HCT116 (cell line): ENCODE data around the gene ANXA6. TPM values are rescaled to one million over a fixed set of nuclear protein-coding genes. Genes with fewer than 3 reads are reported as not detected.

Source experiments
- ATAC-seq: fragments of 200-7000 bp; cut with Tn5 transposase; 2 replicates; pipeline ENCODE4 v1.9.1; 2020; ENCODE audit warnings: mild to moderate bottlenecking, moderate library complexity
- BruUV-seq: library from RNA; stranded (reverse); fragments of 400-500 nt; replicated peaks from 2 replicates; lab custom pipeline; 2021; lab: Mats Ljungman, UMichigan
- CTCF ChIA-PET: fragments of 300-600 bp; sonication (Branson Sonifier 250); formaldehyde crosslinking; loops from one replicate; lab custom pipeline; 2021; ENCODE audit warnings: antibody characterized with exemption; lab: Charles Lee
- POLR2A ChIA-PET: fragments of 300-600, 350-600 bp; sonication (Branson Sonifier 250); formaldehyde crosslinking; loops from one replicate; lab custom pipeline; 2021; ENCODE audit warnings: antibody characterized with exemption; lab: Charles Lee
- RAD21 ChIA-PET, 2 experiments: fragments of 300-600 bp; sonication (Branson Sonifier 250); formaldehyde crosslinking; loops; one replicate each; lab custom pipeline; 2023; ENCODE audit warnings: low total read pairs in 2 of 2; ENCODE audit not compliant: uncharacterized antibody in 2 of 2, unreplicated experiment in 2 of 2, low non-redundant PET in 1 of 2; lab: Charles Lee
- DNase-seq: peaks from one replicate; pipeline ENCODE4 v3.0.0-alpha.2; 2010; ENCODE audit warnings: low read depth, low spot score
- H2AFZ ChIP-seq: fragments of 200-600 bp; shearing (Covaris generic), sonication (generic); 2 replicates; pipeline ENCODE4 v1.6.1; 2017; ENCODE audit warnings: low read depth, mixed run types, mixed read lengths, antibody characterized with exemption, low read length; ENCODE audit not compliant: poor library complexity, severe bottlenecking
- H3K27ac ChIP-seq: 2 replicates; pipeline ENCODE4 v1.5.1; 2012; ENCODE audit warnings: low read depth, low read length
- H3K27me3 ChIP-seq: fragments of 200-600 bp; sonication (generic); 2 replicates; pipeline ENCODE4 v1.6.1; 2016; ENCODE audit warnings: mixed run types, low read length, mixed read lengths; ENCODE audit not compliant: insufficient read depth
- H3K36me3 ChIP-seq, 2 experiments: fragments of 200-500 bp in 1 of 2; fragments of 200-600 bp in 1 of 2; sonication (Bioruptor generic) in 1 of 2; sonication (generic) in 1 of 2; 2 replicates each; pipeline versions ENCODE4 v1.5.1 to v1.6.1; 2014 to 2016; ENCODE audit warnings: low read length in 2 of 2, inconsistent platforms in 1 of 2, mixed read lengths in 1 of 2, mixed run types in 1 of 2; ENCODE audit not compliant: insufficient read depth in 2 of 2, control insufficient read depth in 1 of 2
- H3K4me1 ChIP-seq, 2 experiments: fragments of 200-600 bp in 1 of 2; sonication (generic) in 1 of 2; 2 replicates each; pipeline versions ENCODE4 v1.5.1 to v1.6.1; 2012 to 2017; ENCODE audit warnings: low read length in 2 of 2, inconsistent platforms in 1 of 2, mild to moderate bottlenecking in 1 of 2, mixed read lengths in 1 of 2, mixed run types in 1 of 2, moderate library complexity in 1 of 2; ENCODE audit not compliant: insufficient read depth in 2 of 2, control insufficient read depth in 1 of 2
- H3K4me2 ChIP-seq: fragments of 200-600 bp; sonication (generic); 2 replicates; pipeline ENCODE4 v1.6.1; 2017; ENCODE audit warnings: mixed run types, low read length, mixed read lengths
- H3K4me3 ChIP-seq, 2 experiments: fragments of 200-600 bp in 1 of 2; sonication (generic) in 1 of 2; replicated peaks in 1 of 2; 2 replicates each; pipeline ENCODE4 v1.5.1; 2011 to 2016; ENCODE audit warnings: low read length in 2 of 2, control low read depth in 1 of 2, low read depth in 1 of 2, mild to moderate bottlenecking in 1 of 2, mixed read lengths in 1 of 2, mixed run types in 1 of 2
- H3K79me2 ChIP-seq: fragments of 200-600 bp; sonication (generic); 2 replicates; pipeline ENCODE4 v1.6.1; 2017; ENCODE audit warnings: mild to moderate bottlenecking, mixed run types, low read length, moderate library complexity, mixed read lengths; ENCODE audit not compliant: insufficient read depth
- H3K9ac ChIP-seq: fragments of 200-600 bp; sonication (generic); 2 replicates; pipeline ENCODE4 v1.6.1; 2016; ENCODE audit warnings: low read length, mixed read lengths
- H3K9me2 ChIP-seq: fragments of 200-600 bp; sonication (generic), shearing (Covaris generic); 2 replicates; pipeline ENCODE4 v1.6.1; 2017; ENCODE audit warnings: mixed run types, mild to moderate bottlenecking, moderate library complexity; ENCODE audit not compliant: insufficient read depth
- H3K9me3 ChIP-seq, 2 experiments: fragments of 200-500 bp in 1 of 2; fragments of 200-600 bp in 1 of 2; sonication (Bioruptor generic) in 1 of 2; sonication (generic) in 1 of 2; 2 replicates each; pipeline ENCODE4 v1.6.1; 2014 to 2017; ENCODE audit warnings: low read length in 2 of 2, mixed read lengths in 2 of 2, inconsistent platforms in 1 of 2, low read depth in 1 of 2, mild to moderate bottlenecking in 1 of 2, mixed run types in 1 of 2, moderate library complexity in 1 of 2; ENCODE audit not compliant: control insufficient read depth in 1 of 2, insufficient read depth in 1 of 2
- H4K20me1 ChIP-seq: fragments of 200-600 bp; sonication (generic), shearing (Covaris generic); 2 replicates; pipeline ENCODE4 v1.6.1; 2017; ENCODE audit warnings: mixed run types, mild to moderate bottlenecking, moderate library complexity; ENCODE audit not compliant: insufficient read depth
- ATF3 ChIP-seq: IDR thresholded peaks from 2 replicates; pipeline ENCODE4 v1.6.1; 2012
- CEBPB ChIP-seq: IDR thresholded peaks from 2 replicates; pipeline ENCODE4 v1.6.1; 2012; ENCODE audit warnings: low read depth
- CTCF ChIP-seq, 3 experiments: fragments of 200-600 bp in 1 of 3; sonication (generic) in 1 of 3; IDR thresholded peaks in 2 of 3; conservative IDR thresholded peaks in 1 of 3; 2 replicates each; pipeline ENCODE4 v1.5.1; 2012 to 2017; ENCODE audit warnings: low read depth in 2 of 3, low read length in 2 of 3, antibody characterized with exemption in 1 of 3, borderline replicate concordance in 1 of 3, control low read depth in 1 of 3, mild to moderate bottlenecking in 1 of 3, mixed read lengths in 1 of 3, mixed run types in 1 of 3, moderate library complexity in 1 of 3; ENCODE audit not compliant: insufficient read depth in 1 of 3
- EZH2 ChIP-seq: fragments of 200-600 bp; sonication (generic); IDR thresholded peaks from 2 replicates; pipeline ENCODE4 v1.6.1; 2017; ENCODE audit warnings: antibody characterized with exemption, mixed run types
- EZH2phosphoT487 ChIP-seq: fragments of 200-600 bp; IDR thresholded peaks from 2 replicates; pipeline ENCODE4 v1.6.1; 2018; ENCODE audit warnings: antibody characterized with exemption, borderline replicate concordance
- FOSL1 ChIP-seq: IDR thresholded peaks from 2 replicates; pipeline ENCODE4 v1.6.1; 2012; ENCODE audit warnings: low read depth
- JUND ChIP-seq: IDR thresholded peaks from 2 replicates; pipeline ENCODE4 v1.6.1; 2012
- MAX ChIP-seq: IDR thresholded peaks from 2 replicates; pipeline ENCODE4 v1.6.1; 2012
- POLR2AphosphoS5 ChIP-seq: IDR thresholded peaks from 2 replicates; pipeline ENCODE4 v1.6.1; 2011; ENCODE audit warnings: mild to moderate bottlenecking, low read depth, low read length, moderate library complexity
- REST ChIP-seq: IDR thresholded peaks from 2 replicates; pipeline ENCODE4 v1.6.1; 2012; ENCODE audit warnings: low read depth
- SIN3A ChIP-seq: IDR thresholded peaks from 2 replicates; pipeline ENCODE4 v1.6.1; 2012; ENCODE audit warnings: low read depth
- SP1 ChIP-seq: IDR thresholded peaks from 2 replicates; pipeline ENCODE4 v1.6.1; 2012; ENCODE audit warnings: low read depth
- SRF ChIP-seq: IDR thresholded peaks from 2 replicates; pipeline ENCODE4 v1.6.1; 2012; ENCODE audit warnings: low read depth
- TCF7L2 ChIP-seq: IDR thresholded peaks from 2 replicates; pipeline ENCODE4 v1.7.0; 2011; ENCODE audit warnings: borderline replicate concordance, inconsistent platforms; ENCODE audit not compliant: insufficient read depth, insufficient read length; ENCODE audit errors: extremely low read depth
- YY1 ChIP-seq: IDR thresholded peaks from 2 replicates; pipeline ENCODE4 v1.6.1; 2011; ENCODE audit warnings: low read length, low read depth, moderate library complexity, mild to moderate bottlenecking; ENCODE audit not compliant: insufficient replicate concordance; ENCODE audit errors: extremely low read depth
- ZBTB33 ChIP-seq: IDR thresholded peaks from 2 replicates; pipeline ENCODE4 v1.6.1; 2011; ENCODE audit warnings: mild to moderate bottlenecking, low read length, moderate library complexity; ENCODE audit not compliant: insufficient replicate concordance; ENCODE audit errors: extremely low read depth
- ZFX ChIP-seq: fragments of 450-650 bp; IDR thresholded peaks from 2 replicates; pipeline ENCODE4 v1.6.1; 2017
- ZNF274 ChIP-seq: fragments of 200-500 bp; sonication (Bioruptor generic); IDR thresholded peaks from 2 replicates; pipeline ENCODE4 v1.6.1; 2014; ENCODE audit warnings: mild to moderate bottlenecking, low read depth, low read length, inconsistent platforms
- intact Hi-C: fragments of 100-400 bp; cut with micrococcal nuclease; formaldehyde crosslinking; loops from 2 replicates; pipeline ENCODE4 v1.10.0; 2022
- total RNA-seq: library from RNA; stranded (reverse); gene quantifications from one replicate; pipeline ENCODE4 v1.2.1, GENCODE V29; 2021; ENCODE audit not compliant: unreplicated experiment

The ANXA6 gene
- total RNA-seq, 1 experiment from 2014 or later: 71.9 TPM

GRCh38 chr5:151198861-151199260 lies 41.3 kb upstream of the ANXA6 start:
- Histone ChIP-seq H3K4me3 (no peak overlapping the region), H4K20me1 (no peaks in the 10 kb centered on the region), H3K9me2 (no peaks in the 10 kb centered on the region), H3K79me2 (no peaks in the 10 kb centered on the region), H3K4me1 (peaks cover 10 to 11% of the 10 kb centered on the region in 2 experiments), H3K27me3 (no peaks in the 10 kb centered on the region), H3K4me2 (no peak overlapping the region), H3K27ac (no peak overlapping the region), H3K9me3 (no peaks in the 10 kb centered on the region), H3K9ac (no peak overlapping the region), H3K36me3 (no peaks in the 10 kb centered on the region), H2AFZ (no peak overlapping the region)
- DNase-seq: no peak
- intact Hi-C loops: no loop called here
- ChIA-PET POLR2A (no interaction called here), RAD21 (no interaction called here), CTCF (no interaction called here)
- TF ChIP-seq POLR2AphosphoS5: no peak
- TF ChIP-seq CTCF (IDR thresholded peaks at IDR 0.05 in 2 of 3, conservative IDR thresholded peaks at IDR 0.05 in 1 of 3; ENCODE audit: borderline replicate concordance in 1 of 3, insufficient read depth in 1 of 3, low read depth in 2 of 3, low read length in 2 of 3): no peak
- TF ChIP-seq ATF3: no peak
- TF ChIP-seq REST: no peak
- TF ChIP-seq JUND: no peak
- TF ChIP-seq MAX: no peak
- no peak for TF ChIP-seq TCF7L2
- TF ChIP-seq ZNF274: no peak
- no peak for TF ChIP-seq ZBTB33
- TF ChIP-seq SRF: no peak
- TF ChIP-seq EZH2phosphoT487: no peak
- no peak for TF ChIP-seq ZFX
- no peak for TF ChIP-seq YY1
- TF ChIP-seq EZH2: no peak
- no peak for TF ChIP-seq CEBPB
- no peak for TF ChIP-seq SIN3A
- TF ChIP-seq FOSL1: no peak
- TF ChIP-seq SP1: no peak
- no peak for ATAC-seq
- BruUV-seq: no TSS peak
